Ovary (tissue), 9 donors: ENCODE data around the gene ATRNL1. TPM values are rescaled to one million over a fixed set of nuclear protein-coding genes. Genes with fewer than 3 reads are reported as not detected.
A peak's percentile ranks its signal among the peaks of the same experiment; 100 is the strongest.
"Not testable (repeated sequence)": the region's sequence is repeated elsewhere in the genome, so short reads cannot be mapped to it uniquely, and the experiment has no call there.

ENCODE experiments used
- DNase-seq, 5 donors: peaks; one replicate each; pipeline ENCODE4 v3.0.0-alpha.2; 2019 to 2020
- H3K27ac ChIP-seq, 2 donors: fragments of 200-600 bp; one replicate each; pipeline versions ENCODE4 v1.5.1 to v1.8.0; 2019 to 2022
- H3K27me3 ChIP-seq: fragments of 200-600 bp; one replicate; pipeline ENCODE4 v1.8.0; 2022
- H3K36me3 ChIP-seq: fragments of 200-600 bp; sonication (generic); one replicate; pipeline ENCODE4 v1.5.1; 2019
- H3K4me1 ChIP-seq: one replicate; pipeline ENCODE4 v1.8.1; 2013; ENCODE audit warnings: mild to moderate bottlenecking, moderate library complexity; ENCODE audit not compliant: insufficient read depth
- H3K4me3 ChIP-seq: fragments of 200-600 bp; sonication (generic); one replicate; pipeline ENCODE4 v1.5.1; 2017
- H3K9me3 ChIP-seq, 2 donors: fragments of 200-600 bp in 1 of 2; sonication (generic) in 1 of 2; one replicate each; pipeline versions ENCODE4 v1.5.1 to v1.8.1; 2013 to 2019; ENCODE audit warnings: mild to moderate bottlenecking in 1 of 2, moderate library complexity in 1 of 2
- CTCF ChIP-seq, 3 donors: fragments of 450-650 bp in 2 of 3; fragments of 200-600 bp in 1 of 3; IDR thresholded peaks; one replicate each; pipeline versions ENCODE4 v1.5.1 to v1.8.0; 2016 to 2022; ENCODE audit warnings: antibody characterized with exemption in 3 of 3, mild to moderate bottlenecking in 1 of 3
- EP300 ChIP-seq: sonication (generic); formaldehyde crosslinking; IDR thresholded peaks from one replicate; pipeline ENCODE4 v1.6.1; 2017; ENCODE audit warnings: antibody characterized with exemption
- POLR2A ChIP-seq: fragments of 450-650 bp; IDR thresholded peaks from one replicate; pipeline ENCODE4 v1.6.1; 2017; ENCODE audit warnings: antibody characterized with exemption, mild to moderate bottlenecking, moderate library complexity
- WGBS, 3 donors: extraction: QIAGEN DNeasy Blood & Tissue Kit in 1 of 3; methylation state at CpG; one replicate each; pipeline versions ENCODE4 v1.1.5 to v1.1.7; 2013 to 2017; 5-methylcytosine and 5-hydroxymethylcytosine counted together
- intact Hi-C, 4 donors: fragments of 100-400 bp; cut with DNase I; formaldehyde crosslinking; loops; one replicate each; pipeline versions ENCODE4 v1.11.0 to v1.15.1; 2022 to 2023
- polyA plus RNA-seq, 2 donors: library from polyadenylated mRNA; stranded (reverse); fragments of 200-250 nt in 1 of 2; fragments of 350-450 nt in 1 of 2; fragmentation: Illumina TruSeq in 1 of 2; extraction: RNeasy Lipid Tissue Mini Kit (QIAGEN cat#74804) in 1 of 2; gene quantifications; one replicate each; pipeline ENCODE4 v1.2.3, GENCODE V29; 2013 to 2014
- total RNA-seq, 7 donors: library from RNA; depleted of rRNA in 2 of 7; stranded (reverse); fragments of >200 nt in 2 of 7; fragmentation: NEBNext Ultra II Directional in 3 of 7; extraction: Animal tissue kit (Norgen Biotek cat#: 25700) in 3 of 7; gene quantifications; one replicate each; pipeline versions ENCODE4 v1.1.0 to v1.2.4, GENCODE V29; 2016 to 2023
- donor health status: DM: no; HTN: no; CAD: no; lungs with moderate emphysema.
- donor health status: DM: no; HTN: no; CAD: no.
- donor health status: Bipolar disorder and iron deficiency.
- donor health status: DM: yes; HTN: yes; CAD: no.
- donor health status: DM: no; HTN: no; CAD: no.
- donor health status: DM: yes; HTN: yes; CAD: no.

The ATRNL1 gene
- total and polyA plus RNA-seq, 9 donors, result 8.1 to 119 (median 77.8) TPM

- no peak for TF ChIP-seq EP300
- no peak for TF ChIP-seq POLR2A
- TF ChIP-seq CTCF (IDR thresholded peaks at IDR 0.05), result no peak
- H3K4me3 ChIP-seq, result no peak overlapping the region
- no peaks in the 10 kb centered on the region for H3K4me1 ChIP-seq
- 88 to 96% (median 93%) methylated on average over 1 of the region's 1 CpG for WGBS, 3 donors
- no peaks in the 10 kb centered on the region for H3K27me3 ChIP-seq
- intact Hi-C loops, result no loop called here
- DNase-seq, result no peak
- no peaks in the 10 kb centered on the region for H3K9me3 ChIP-seq
- H3K27ac ChIP-seq, result no peak overlapping the region
- no peaks in the 10 kb centered on the region for H3K36me3 ChIP-seq
These were observed 242.2 kb downstream of the ATRNL1 start for GRCh38 chr10:115335366-115335765.

- Histone ChIP-seq H3K9me3 (no peaks in the 10 kb centered on the region), H3K4me1 (no peaks in the 10 kb centered on the region), H3K36me3 (no peaks in the 10 kb centered on the region), H3K4me3 (no peak overlapping the region), H3K27me3 (no peaks in the 10 kb centered on the region), H3K27ac (no peak overlapping the region)
- 52 to 68% (median 57%) methylated on average over 2 of the region's 2 CpGs for WGBS, 3 donors
- TF ChIP-seq CTCF (IDR thresholded peaks at IDR 0.05), result peak in 2 of 3 donors; percentile 13 to 27
- TF ChIP-seq POLR2A, result no peak
- TF ChIP-seq EP300, result no peak
- intact Hi-C loops, result no loop called here
- DNase-seq, result peak in 1 of 5 donors; percentile 22
These were observed 262.1 kb downstream of the ATRNL1 start for GRCh38 chr10:115355162-115355760.

GRCh38 chr10:115367920-115368319 lies 274.8 kb downstream of the ATRNL1 start:
- H3K27ac ChIP-seq, H3K27me3 ChIP-seq, H3K36me3 ChIP-seq, H3K4me1 ChIP-seq, H3K4me3 ChIP-seq, DNase-seq, H3K9me3 ChIP-seq, intact Hi-C loops: not testable (repeated sequence)
- 93 to 96% (median 94%) methylated on average over 18 of the region's 18 CpGs for WGBS, 3 donors

- Histone ChIP-seq H3K4me1 (no peaks in the 10 kb centered on the region), H3K27me3 (no peaks in the 10 kb centered on the region), H3K9me3 (no peaks in the 10 kb centered on the region), H3K27ac (no peak overlapping the region), H3K36me3 (no peaks in the 10 kb centered on the region), H3K4me3 (no peak overlapping the region)
- TF ChIP-seq POLR2A, result no peak
- TF ChIP-seq EP300, result no peak
- no peak for TF ChIP-seq CTCF (IDR thresholded peaks at IDR 0.05)
- whole genome bisulfite sequencing, 3 donors, result 94 to 100% (median 97%) methylated on average over 1 of the region's 1 CpG
- intact Hi-C loops, result no loop called here
- DNase-seq, result no peak
These were observed 285.9 kb downstream of the ATRNL1 start for GRCh38 chr10:115379064-115379463.

- DNase-seq, result no peak
- no peaks in the 10 kb centered on the region for H3K4me1 ChIP-seq
- H3K27ac ChIP-seq, result no peak overlapping the region
- H3K36me3 ChIP-seq, result no peaks in the 10 kb centered on the region
- 88 to 95% (median 93%) methylated on average over 1 of the region's 1 CpG for WGBS, 3 donors
- intact Hi-C loops, result no loop called here
- TF ChIP-seq CTCF (IDR thresholded peaks at IDR 0.05) (no peak), EP300 (no peak), POLR2A (no peak)
- no peaks in the 10 kb centered on the region for H3K9me3 ChIP-seq
- H3K4me3 ChIP-seq, result no peak overlapping the region
- H3K27me3 ChIP-seq, result no peaks in the 10 kb centered on the region
These were observed 291.5 kb downstream of the ATRNL1 start for GRCh38 chr10:115384665-115385064.
